Panc1 (cell line): ENCODE measurements around the gene MRPS27. TPM values are rescaled to one million over a fixed set of nuclear protein-coding genes. Genes with fewer than 3 reads are reported as not detected.

Experiments used
- ATAC-seq: fragments of 200-7000 bp; cut with Tn5 transposase; 2 replicates; pipeline ENCODE4 v1.9.1; 2020; ENCODE audit warnings: mild to moderate bottlenecking, moderate library complexity
- BruUV-seq: library from RNA; stranded (reverse); fragments of 400-500 nt; replicated peaks from 2 replicates; lab custom pipeline; 2021; lab: Mats Ljungman, UMichigan
- CTCF ChIA-PET: fragments of 300-600 bp; sonication (Branson Sonifier 250); formaldehyde crosslinking; loops from one replicate; lab custom pipeline; 2022; ENCODE audit warnings: antibody characterized with exemption; lab: Charles Lee
- POLR2A ChIA-PET: fragments of 300-600 bp; sonication (Branson Sonifier 250); formaldehyde crosslinking; loops from one replicate; lab custom pipeline; 2022; ENCODE audit warnings: antibody characterized with exemption; lab: Charles Lee
- DNase-seq: peaks from one replicate; pipeline ENCODE4 v3.0.0-alpha.2; 2010; ENCODE audit warnings: low read depth, low spot score
- H3K27ac ChIP-seq: 2 replicates; pipeline ENCODE4 v1.5.1; 2011; ENCODE audit warnings: mild to moderate bottlenecking, low read length, inconsistent platforms
- H3K27me3 ChIP-seq: fragments of 200-500 bp; sonication (Bioruptor generic); 2 replicates; pipeline ENCODE4 v1.6.0; 2014; ENCODE audit warnings: low read length, inconsistent platforms; ENCODE audit not compliant: control insufficient read depth, insufficient read depth
- H3K36me3 ChIP-seq: fragments of 200-500 bp; sonication (Bioruptor generic); 2 replicates; pipeline ENCODE4 v1.5.1; 2014; ENCODE audit warnings: inconsistent platforms, mild to moderate bottlenecking, low read length, moderate library complexity; ENCODE audit not compliant: control insufficient read depth, insufficient read depth
- H3K4me1 ChIP-seq: 2 replicates; pipeline ENCODE4 v1.5.1; 2011; ENCODE audit warnings: inconsistent platforms, mild to moderate bottlenecking, low read length, moderate library complexity; ENCODE audit not compliant: control insufficient read depth, insufficient read depth
- H3K4me3 ChIP-seq, 2 experiments: 2 replicates each; pipeline ENCODE4 v1.5.1; 2011 to 2012; ENCODE audit warnings: low read depth in 2 of 2, low read length in 2 of 2, mild to moderate bottlenecking in 2 of 2, inconsistent platforms in 1 of 2, moderate library complexity in 1 of 2
- H3K9me3 ChIP-seq: fragments of 200-500 bp; sonication (Bioruptor generic); 2 replicates; pipeline ENCODE4 v1.5.1; 2014; ENCODE audit warnings: low read depth, mild to moderate bottlenecking, inconsistent platforms, low read length, moderate library complexity; ENCODE audit not compliant: control insufficient read depth, insufficient read depth
- CTCF ChIP-seq: fragments of 450-650 bp; IDR thresholded peaks from 2 replicates; pipeline ENCODE4 v1.5.1; 2017; ENCODE audit warnings: mild to moderate bottlenecking
- POLR2AphosphoS5 ChIP-seq: IDR thresholded peaks from 2 replicates; pipeline ENCODE4 v1.6.1; 2012; ENCODE audit warnings: mild to moderate bottlenecking, low read depth, low read length, moderate library complexity
- REST ChIP-seq, 2 experiments: IDR thresholded peaks; 2 replicates each; pipeline ENCODE4 v1.6.1; 2011 to 2012; ENCODE audit warnings: low read depth in 2 of 2, control low read depth in 1 of 2, low read length in 1 of 2, mild to moderate bottlenecking in 1 of 2, moderate library complexity in 1 of 2; ENCODE audit not compliant: insufficient read depth in 1 of 2
- SIN3A ChIP-seq: IDR thresholded peaks from 2 replicates; pipeline ENCODE4 v1.6.1; 2012; ENCODE audit warnings: low read depth, mild to moderate bottlenecking, low read length, moderate library complexity, borderline replicate concordance; ENCODE audit not compliant: insufficient read depth
- TCF7L2 ChIP-seq: IDR thresholded peaks from 2 replicates; pipeline ENCODE4 v1.6.1; 2011; ENCODE audit warnings: mild to moderate bottlenecking, low read depth, low read length, inconsistent platforms
- in situ Hi-C: cut with HindIII; loops from 2 replicates; pipeline ENCODE4 v1.10.0; 2016; ENCODE audit warnings: low sequenced_read_pairs, low pct_unique_long_range_greater_than_20kb
- intact Hi-C: fragments of 100-400 bp; cut with micrococcal nuclease; formaldehyde crosslinking; loops from one replicate; pipeline ENCODE4 v1.10.0; 2022; ENCODE audit not compliant: unreplicated experiment
- total RNA-seq: library from RNA; stranded (reverse); gene quantifications from one replicate; pipeline ENCODE4 v1.2.1, GENCODE V29; 2021; ENCODE audit not compliant: unreplicated experiment

MRPS27 gene
- total RNA-seq, 1 experiment from 2014 or later = 67.2 TPM

GRCh38 chr5:72252574-72253155, 67.4 kb downstream of the MRPS27 start:
- in situ Hi-C loops (no loop called here), intact Hi-C loops (no loop called here)
- Histone ChIP-seq H3K9me3 (no peaks in the 10 kb centered on the region), H3K4me1 (peaks cover 19% of the 10 kb centered on the region), H3K4me3 (no peak overlapping the region), H3K27ac (no peak overlapping the region), H3K36me3 (no peaks in the 10 kb centered on the region; the same call in 1 of the 2 replicates), H3K27me3 (no peaks in the 10 kb centered on the region)
- CTCF ChIA-PET = no interaction called here
- POLR2A ChIA-PET = no interaction called here
- no peak for ATAC-seq
- TF ChIP-seq SIN3A (no peak), CTCF (no peak), REST (IDR thresholded peaks at IDR 0.05; ENCODE audit: insufficient read depth in 1 of 2, low read depth in 2 of 2, low read length in 1 of 2) (no peak)
- no peak for DNase-seq
- BruUV-seq = no TSS peak

GRCh38 chr5:72252008-72252407, 68.0 kb downstream of the MRPS27 start:
- CTCF ChIA-PET = no interaction called here
- no TSS peak for BruUV-seq
- Histone ChIP-seq H3K4me1 (peaks cover 26% of the 10 kb centered on the region), H3K9me3 (no peaks in the 10 kb centered on the region), H3K27me3 (no peaks in the 10 kb centered on the region), H3K4me3 (no peak overlapping the region), H3K27ac (no peak overlapping the region), H3K36me3 (no peaks in the 10 kb centered on the region; the same call in 1 of the 2 replicates)
- TF ChIP-seq CTCF (no peak), REST (IDR thresholded peaks at IDR 0.05; ENCODE audit: insufficient read depth in 1 of 2, low read depth in 2 of 2, low read length in 1 of 2) (no peak), TCF7L2 (no peak), POLR2AphosphoS5 (no peak), SIN3A (no peak)
- ATAC-seq = no peak
- intact Hi-C loops (no loop called here), in situ Hi-C loops (no loop called here)
- POLR2A ChIA-PET = no interaction called here
- no peak for DNase-seq
